ENCODE results near the gene BCDIN3D. TPM values are rescaled to one million over a fixed set of nuclear protein-coding genes. Genes with fewer than 3 reads are reported as not detected.

The BCDIN3D gene
- total RNA-seq, 4 donors from 2014 or later: 3.7 to 5.9 (median 4.5) TPM

- no peak overlapping the region for H3K27ac ChIP-seq
- no peaks in the 10 kb centered on the region for H3K9me3 ChIP-seq
- H3K36me3 ChIP-seq: peaks cover 48% of the 10 kb centered on the region
- TF ChIP-seq POLR2A (IDR thresholded peaks at IDR 0.05): no peak
- no peak for TF ChIP-seq POLR2AphosphoS5 (IDR thresholded peaks at IDR 0.05)
- no peak for TF ChIP-seq EP300 (IDR thresholded peaks at IDR 0.05)
- no peak for TF ChIP-seq CTCF (IDR thresholded peaks at IDR 0.05)
- no peaks in the 10 kb centered on the region for H3K4me1 ChIP-seq
- DNase-seq (ENCODE audit: low spot score in 2 of 2): peak in 1 of 2 donors; percentile 59
- no peak overlapping the region for H3K4me3 ChIP-seq
- 91% methylated on average over 11 of the region's 32 CpGs for WGBS
- no peaks in the 10 kb centered on the region for H3K27me3 ChIP-seq
These were observed 47.9 kb downstream of the BCDIN3D start for GRCh38 chr12:49794811-49795653.

GRCh38 chr12:49794021-49794420, 48.9 kb downstream of the BCDIN3D start:
- H3K4me1 ChIP-seq: no peaks in the 10 kb centered on the region
- peaks cover 48% of the 10 kb centered on the region for H3K36me3 ChIP-seq
- TF ChIP-seq EP300 (IDR thresholded peaks at IDR 0.05): no peak
- TF ChIP-seq CTCF (IDR thresholded peaks at IDR 0.05): no peak
- TF ChIP-seq POLR2A (IDR thresholded peaks at IDR 0.05): no peak
- TF ChIP-seq POLR2AphosphoS5 (IDR thresholded peaks at IDR 0.05): no peak
- WGBS: 100% methylated on average over 1 of the region's 5 CpGs
- no peak overlapping the region for H3K4me3 ChIP-seq
- H3K27me3 ChIP-seq: no peaks in the 10 kb centered on the region
- H3K27ac ChIP-seq: no peak overlapping the region
- DNase-seq (ENCODE audit: low spot score in 2 of 2): no peak
- no peaks in the 10 kb centered on the region for H3K9me3 ChIP-seq

GRCh38 chr12:49793620-49794019, 49.3 kb downstream of the BCDIN3D start:
- no peaks in the 10 kb centered on the region for H3K9me3 ChIP-seq
- no peak for TF ChIP-seq POLR2A (IDR thresholded peaks at IDR 0.05)
- TF ChIP-seq CTCF (IDR thresholded peaks at IDR 0.05): no peak
- TF ChIP-seq EP300 (IDR thresholded peaks at IDR 0.05): no peak
- TF ChIP-seq POLR2AphosphoS5 (IDR thresholded peaks at IDR 0.05): no peak
- peaks cover 46% of the 10 kb centered on the region for H3K36me3 ChIP-seq
- H3K4me3 ChIP-seq: no peak overlapping the region
- H3K27ac ChIP-seq: no peak overlapping the region
- 90% methylated on average over 2 of the region's 9 CpGs for WGBS
- H3K4me1 ChIP-seq: no peaks in the 10 kb centered on the region
- H3K27me3 ChIP-seq: no peaks in the 10 kb centered on the region
- DNase-seq (ENCODE audit: low spot score in 2 of 2): no peak

- Histone ChIP-seq H3K4me3 (no peak overlapping the region), H3K4me1 (no peaks in the 10 kb centered on the region), H3K27ac (no peak overlapping the region), H3K36me3 (peaks cover 40% of the 10 kb centered on the region), H3K9me3 (no peaks in the 10 kb centered on the region), H3K27me3 (no peaks in the 10 kb centered on the region)
- 73% methylated on average over 3 of the region's 11 CpGs for WGBS
- no peak for DNase-seq (ENCODE audit: low spot score in 2 of 2)
- TF ChIP-seq CTCF (IDR thresholded peaks at IDR 0.05) (no peak), POLR2AphosphoS5 (IDR thresholded peaks at IDR 0.05) (no peak), EP300 (IDR thresholded peaks at IDR 0.05) (no peak), POLR2A (IDR thresholded peaks at IDR 0.05) (no peak)
These were observed 49.8 kb downstream of the BCDIN3D start for GRCh38 chr12:49792976-49793580.

Data from suprapubic skin (tissue), 4 donors.